Common myeloid progenitor, CD34-positive (primary cell): ENCODE data around the gene PRR18.
"Not testable (repeated sequence)": the region's sequence is repeated elsewhere in the genome, so short reads cannot be mapped to it uniquely, and the experiment has no call there.

Experiments
- CTCF ChIA-PET: fragments of 350-600 bp; sonication (Branson Sonifier 250); formaldehyde crosslinking; loops from one replicate; lab custom pipeline; 2021; ENCODE audit warnings: antibody characterized with exemption; lab: Charles Lee
- POLR2A ChIA-PET: fragments of 350-600 bp; sonication (Branson Sonifier 250); formaldehyde crosslinking; loops from one replicate; lab custom pipeline; 2021; ENCODE audit warnings: antibody characterized with exemption; lab: Charles Lee
- DNase-seq, 3 donors: peaks; one replicate each; pipeline versions ENCODE4 v3.0.0 to v3.0.0-alpha.2; 2013
- H3K27ac ChIP-seq, 2 experiments: 1 replicate in 1 of 2; 2 replicates in 1 of 2; pipeline ENCODE4 v1.7.0; 2013; ENCODE audit warnings: inconsistent platforms in 2 of 2, low read length in 2 of 2, mild to moderate bottlenecking in 2 of 2, low read depth in 1 of 2, moderate library complexity in 1 of 2; ENCODE audit not compliant: severe bottlenecking in 2 of 2, insufficient read depth in 1 of 2, poor library complexity in 1 of 2
- H3K27me3 ChIP-seq, 5 experiments: replicated peaks in 2 of 5; 1 replicate in 3 of 5; 2 replicates in 2 of 5; pipeline versions ENCODE4 v1.6.1 to v1.7.0; 2013; ENCODE audit warnings: low read length in 4 of 5, mild to moderate bottlenecking in 2 of 5, moderate library complexity in 2 of 5, inconsistent platforms in 1 of 5; ENCODE audit not compliant: insufficient read depth in 5 of 5, control insufficient read depth in 4 of 5
- H3K36me3 ChIP-seq, 4 experiments: 1 replicate in 2 of 4; 2 replicates in 2 of 4; pipeline versions ENCODE4 v1.6.1 to v1.7.0; 2013; ENCODE audit warnings: low read length in 3 of 4, control low read depth in 1 of 4, mild to moderate bottlenecking in 1 of 4; ENCODE audit not compliant: control insufficient read depth in 4 of 4, insufficient read depth in 4 of 4
- H3K4me1 ChIP-seq, 4 experiments: 1 replicate in 3 of 4; 2 replicates in 1 of 4; pipeline versions ENCODE4 v1.6.1 to v1.7.1; 2013; ENCODE audit warnings: low read length in 3 of 4, mild to moderate bottlenecking in 3 of 4, control low read depth in 1 of 4, inconsistent platforms in 1 of 4, moderate library complexity in 1 of 4; ENCODE audit not compliant: control insufficient read depth in 4 of 4, insufficient read depth in 4 of 4; ENCODE audit errors: control extremely low read depth in 1 of 4
- H3K4me3 ChIP-seq, 7 experiments: 1 replicate in 4 of 7; 2 replicates in 3 of 7; pipeline versions ENCODE4 v1.5.1 to v1.7.0; 2013; ENCODE audit warnings: mild to moderate bottlenecking in 7 of 7, low read length in 6 of 7, moderate library complexity in 6 of 7, inconsistent platforms in 2 of 7, low read depth in 2 of 7, control low read depth in 1 of 7; ENCODE audit not compliant: insufficient read depth in 4 of 7, control insufficient read depth in 1 of 7; ENCODE audit errors: extremely low read depth in 1 of 7
- H3K9me3 ChIP-seq, 5 experiments: 1 replicate in 4 of 5; 2 replicates in 1 of 5; pipeline versions ENCODE4 v1.6.1 to v1.7.1; 2013; ENCODE audit warnings: low read length in 4 of 5, mild to moderate bottlenecking in 2 of 5, inconsistent platforms in 1 of 5, low read depth in 1 of 5, moderate library complexity in 1 of 5; ENCODE audit not compliant: control insufficient read depth in 4 of 5, insufficient read depth in 2 of 5; ENCODE audit errors: control extremely low read depth in 1 of 5
- WGBS: methylation state at CpG from one replicate; pipeline ENCODE4 v1.1.5; 2013; ENCODE audit not compliant: insufficient coverage; 5-methylcytosine and 5-hydroxymethylcytosine counted together

PRR18 gene

DNA sequence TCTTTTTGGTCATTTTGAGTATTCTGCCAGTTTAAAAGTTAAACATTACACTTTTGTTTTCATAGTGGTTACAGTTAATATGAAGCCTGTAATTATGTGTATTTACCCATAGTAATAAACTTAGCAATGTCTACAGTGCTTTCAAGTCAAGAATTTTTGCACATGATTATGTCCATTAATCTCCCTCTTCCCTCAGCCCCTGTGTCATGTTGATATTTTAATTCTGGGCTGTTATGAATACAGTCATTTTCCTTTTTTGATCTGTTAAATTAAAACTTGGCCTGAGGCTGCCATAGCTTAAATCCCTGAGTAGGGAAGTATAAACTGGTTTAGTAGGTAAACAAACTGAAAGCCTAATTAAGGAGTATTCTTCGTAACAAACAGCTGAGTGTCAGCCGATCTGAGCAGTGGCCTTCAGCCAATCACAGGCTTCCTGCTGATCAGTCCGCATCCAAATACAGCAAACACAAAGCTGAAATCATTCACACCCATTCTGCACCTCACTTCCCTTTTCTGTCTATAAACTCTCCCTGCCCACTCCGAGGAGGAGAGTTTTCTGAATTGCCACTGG, 43.6 kb upstream of the PRR18 start:
- peak overlapping the region in 1 of 7 experiments; percentile 1 for H3K4me3 ChIP-seq
- POLR2A ChIA-PET, result interaction anchor here (0.8 kb wide), 1 partner anchor 9 kb away, joined by 5 read pairs; the partner anchor contains the start of gene SFT2D1
- CTCF ChIA-PET, result interaction anchor here (1.2 kb wide), 1 partner anchor 29 kb away, joined by 5 read pairs; no protein-coding TSS in a partner anchor
- peaks cover 0 to 2% (median 0%) of the 10 kb centered on the region in 4 experiments for H3K4me1 ChIP-seq
- WGBS, result 0% methylated on average over 4 of the region's 4 CpGs
- peaks cover 0 to 15% (median 3%) of the 10 kb centered on the region in 5 experiments for H3K9me3 ChIP-seq
- no peaks in the 10 kb centered on the region for H3K36me3 ChIP-seq
- no peaks in the 10 kb centered on the region for H3K27me3 ChIP-seq
- H3K27ac ChIP-seq, result no peak overlapping the region
- peak; percentile 38 to 82 (median 73) for DNase-seq

DNA sequence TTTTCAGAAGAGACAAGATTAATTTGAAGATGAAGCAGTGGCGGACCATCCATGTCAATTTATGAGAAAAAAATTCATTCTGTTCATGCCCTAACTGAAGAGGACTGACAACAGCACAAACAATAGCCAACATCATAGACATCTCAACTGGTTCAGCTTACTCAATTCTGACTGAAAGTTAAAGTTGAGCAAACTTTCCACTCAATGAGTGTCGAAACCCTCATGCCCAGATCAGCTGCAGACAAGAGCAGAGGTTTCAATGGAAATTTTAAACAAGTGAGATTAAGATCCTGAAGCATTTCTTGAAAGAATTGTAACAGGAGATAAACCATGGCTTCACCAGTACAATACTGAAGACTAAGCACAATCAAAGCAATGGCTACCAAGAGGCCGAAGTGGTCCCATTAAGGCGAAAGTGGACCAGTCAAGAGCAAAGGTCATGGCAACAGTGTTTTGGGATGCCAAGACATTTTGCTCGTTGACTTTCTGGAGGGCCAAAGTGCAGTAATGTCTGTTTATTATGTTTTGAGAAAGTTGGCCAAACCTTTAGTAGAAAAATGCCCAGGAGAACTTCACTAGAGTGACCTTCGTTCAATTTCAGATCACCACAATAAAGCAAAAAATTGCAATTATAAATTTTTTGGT, 40.2 kb upstream of the PRR18 start:
- Histone ChIP-seq H3K9me3 (peaks cover 0 to 15% (median 3%) of the 10 kb centered on the region in 5 experiments), H3K27me3 (no peaks in the 10 kb centered on the region), H3K36me3 (no peaks in the 10 kb centered on the region), H3K4me1 (peaks cover 2 to 10% (median 5%) of the 10 kb centered on the region in 4 experiments), H3K27ac (no peak overlapping the region), H3K4me3 (no peak overlapping the region)
- ChIA-PET CTCF (no interaction called here), POLR2A (no interaction called here)
- no peak for DNase-seq
- WGBS, result 100% methylated on average over 3 of the region's 6 CpGs

- CTCF ChIA-PET, result interaction anchor here (0.7 to 1.5 kb wide), 3 partner anchors 34 to 54 kb away, joined by 3 to 4 read pairs (median 4); no protein-coding TSS in a partner anchor
- no peak for DNase-seq
- H3K27me3 ChIP-seq, result no peaks in the 10 kb centered on the region
- peaks cover 0 to 15% (median 3%) of the 10 kb centered on the region in 5 experiments for H3K9me3 ChIP-seq
- no peaks in the 10 kb centered on the region for H3K36me3 ChIP-seq
- no peak overlapping the region for H3K27ac ChIP-seq
- POLR2A ChIA-PET, result interaction anchor here (0.8 kb wide), 1 partner anchor 13 kb away, joined by 3 read pairs; no protein-coding TSS in a partner anchor
- H3K4me3 ChIP-seq, result no peak overlapping the region
- peaks cover 5 to 18% (median 14%) of the 10 kb centered on the region in 4 experiments for H3K4me1 ChIP-seq
Observed at GRCh38 chr6:166346965-166347364, 38.8 kb upstream of the PRR18 start.

GRCh38 chr6:166346449-166346848, 38.3 kb upstream of the PRR18 start:
- DNase-seq, result no peak
- 100% methylated on average over 1 of the region's 3 CpGs for whole genome bisulfite sequencing
- H3K27ac ChIP-seq, result no peak overlapping the region
- H3K27me3 ChIP-seq, result no peaks in the 10 kb centered on the region
- POLR2A ChIA-PET, result interaction anchor here (0.8 kb wide), 1 partner anchor 12 kb away, joined by 3 read pairs; no protein-coding TSS in a partner anchor
- CTCF ChIA-PET, result interaction anchor here (1.2 to 1.5 kb wide), 2 partner anchors 33 to 35 kb away, joined by 4 read pairs; no protein-coding TSS in a partner anchor
- no peak overlapping the region for H3K4me3 ChIP-seq
- peaks cover 5 to 23% (median 16%) of the 10 kb centered on the region in 4 experiments for H3K4me1 ChIP-seq
- H3K36me3 ChIP-seq, result no peaks in the 10 kb centered on the region
- H3K9me3 ChIP-seq, result peaks cover 0 to 15% (median 3%) of the 10 kb centered on the region in 5 experiments

GRCh38 chr6:166345672-166346071, 37.5 kb upstream of the PRR18 start:
- WGBS, result 90% methylated on average over 2 of the region's 9 CpGs
- Histone ChIP-seq H3K4me1 (peaks cover 5 to 31% (median 22%) of the 10 kb centered on the region in 4 experiments), H3K9me3 (peaks cover 0 to 10% (median 3%) of the 10 kb centered on the region in 5 experiments)
- H3K36me3 ChIP-seq, DNase-seq, POLR2A ChIA-PET, H3K27me3 ChIP-seq, H3K4me3 ChIP-seq, H3K27ac ChIP-seq: not testable (repeated sequence)
- CTCF ChIA-PET, result interaction anchor here (1.0 to 1.8 kb wide), 3 partner anchors 32 to 54 kb away, joined by 5 to 7 read pairs (median 5); no protein-coding TSS in a partner anchor

DNA sequence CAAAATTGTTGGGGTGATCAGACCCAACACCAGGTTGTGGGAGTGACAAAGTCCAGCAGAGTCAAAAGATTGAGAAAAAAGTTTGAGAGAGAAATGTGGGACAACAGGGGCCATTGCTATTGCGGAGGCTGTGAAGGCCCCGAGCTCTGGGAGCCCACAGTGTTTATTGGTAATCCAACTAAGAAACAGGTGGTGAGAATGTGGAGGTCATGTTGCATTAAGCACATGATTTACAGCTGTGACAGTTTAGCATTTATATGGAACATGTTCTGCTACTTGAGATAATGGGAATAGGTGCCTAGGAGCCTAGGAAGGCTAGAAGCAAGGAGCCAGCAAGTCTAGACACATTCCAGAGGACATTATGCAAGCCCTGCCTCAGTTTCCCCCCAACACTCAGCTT, 36.7 kb upstream of the PRR18 start:
- DNase-seq, H3K27ac ChIP-seq, H3K9me3 ChIP-seq, H3K27me3 ChIP-seq, POLR2A ChIA-PET, H3K4me3 ChIP-seq, H3K36me3 ChIP-seq: not testable (repeated sequence)
- WGBS, result 100% methylated on average over 2 of the region's 2 CpGs
- H3K4me1 ChIP-seq, result peaks cover 5 to 38% (median 26%) of the 10 kb centered on the region in 4 experiments
- CTCF ChIA-PET, result interaction anchor here (0.8 to 1.8 kb wide), 6 partner anchors 20 to 55 kb away, joined by 3 to 7 read pairs (median 4); no protein-coding TSS in a partner anchor
